ENCODE data around the gene PPP1R3E. TPM values are rescaled to one million over a fixed set of nuclear protein-coding genes. Genes with fewer than 3 reads are reported as not detected.

PPP1R3E gene
- total RNA-seq, 1 donor from 2014 or later = 15.0 TPM

DNA sequence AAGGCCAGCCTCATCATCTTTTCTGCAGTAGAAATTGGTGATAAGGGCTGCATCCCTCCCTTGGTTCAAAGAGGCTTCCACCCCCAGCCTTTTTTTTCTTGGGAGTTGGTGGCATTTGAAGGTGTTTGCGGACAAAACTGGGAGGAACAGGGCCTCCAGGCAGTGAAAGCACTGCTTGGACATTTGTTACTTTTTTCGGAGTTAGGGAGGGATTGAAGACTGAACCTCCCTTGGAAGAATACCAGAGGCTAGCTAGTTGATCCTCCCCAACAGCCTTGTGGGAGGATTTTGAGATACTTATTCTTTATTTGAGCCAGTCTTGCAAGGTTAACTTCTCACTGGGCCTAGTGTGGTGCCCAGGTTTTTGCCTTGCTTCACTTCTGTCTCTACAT, 21.8 kb upstream of the PPP1R3E start:
- no peak for DNase-seq (ENCODE audit: low read depth, low spot score)
- Mint-ChIP-seq H3K9me3 (peaks cover 4% of the 10 kb centered on the region), H3K27ac (ENCODE audit: unreplicated experiment) (no peak overlapping the region), H3K27me3 (ENCODE audit: low read depth) (peaks cover 5% of the 10 kb centered on the region), H3K4me1 (peaks cover 35% of the 10 kb centered on the region), H3K36me3 (ENCODE audit: low read depth) (peaks cover 29% of the 10 kb centered on the region), H3K4me3 (peak overlapping the region; percentile 73)
- TF ChIP-seq, protein P1, sequence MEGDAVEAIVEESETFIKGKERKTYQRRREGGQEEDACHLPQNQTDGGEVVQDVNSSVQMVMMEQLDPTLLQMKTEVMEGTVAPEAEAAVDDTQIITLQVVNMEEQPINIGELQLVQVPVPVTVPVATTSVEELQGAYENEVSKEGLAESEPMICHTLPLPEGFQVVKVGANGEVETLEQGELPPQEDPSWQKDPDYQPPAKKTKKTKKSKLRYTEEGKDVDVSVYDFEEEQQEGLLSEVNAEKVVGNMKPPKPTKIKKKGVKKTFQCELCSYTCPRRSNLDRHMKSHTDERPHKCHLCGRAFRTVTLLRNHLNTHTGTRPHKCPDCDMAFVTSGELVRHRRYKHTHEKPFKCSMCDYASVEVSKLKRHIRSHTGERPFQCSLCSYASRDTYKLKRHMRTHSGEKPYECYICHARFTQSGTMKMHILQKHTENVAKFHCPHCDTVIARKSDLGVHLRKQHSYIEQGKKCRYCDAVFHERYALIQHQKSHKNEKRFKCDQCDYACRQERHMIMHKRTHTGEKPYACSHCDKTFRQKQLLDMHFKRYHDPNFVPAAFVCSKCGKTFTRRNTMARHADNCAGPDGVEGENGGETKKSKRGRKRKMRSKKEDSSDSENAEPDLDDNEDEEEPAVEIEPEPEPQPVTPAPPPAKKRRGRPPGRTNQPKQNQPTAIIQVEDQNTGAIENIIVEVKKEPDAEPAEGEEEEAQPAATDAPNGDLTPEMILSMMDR (conservative IDR thresholded peaks at IDR 0.05) = no peak

- peaks cover 4% of the 10 kb centered on the region for H3K9me3 Mint-ChIP-seq
- peaks cover 5% of the 10 kb centered on the region for H3K27me3 Mint-ChIP-seq (ENCODE audit: low read depth)
- no peak for DNase-seq (ENCODE audit: low read depth, low spot score)
- H3K36me3 Mint-ChIP-seq (ENCODE audit: low read depth) = peaks cover 29% of the 10 kb centered on the region
- peak overlapping the region; percentile 100 for H3K4me3 Mint-ChIP-seq
- H3K4me1 Mint-ChIP-seq = peaks cover 36% of the 10 kb centered on the region
- no peak overlapping the region for H3K27ac Mint-ChIP-seq (ENCODE audit: unreplicated experiment)
- TF ChIP-seq, protein P1 (conservative IDR thresholded peaks at IDR 0.05) = no peak
Measured at GRCh38 chr14:23323838-23324454, 21.3 kb upstream of the PPP1R3E start.

GRCh38 chr14:23322568-23323517, 20.2 kb upstream of the PPP1R3E start:
- Mint-ChIP-seq H3K4me1 (peaks cover 33% of the 10 kb centered on the region), H3K36me3 (ENCODE audit: low read depth) (peaks cover 29% of the 10 kb centered on the region), H3K9me3 (peaks cover 4% of the 10 kb centered on the region), H3K27me3 (ENCODE audit: low read depth) (peaks cover 5% of the 10 kb centered on the region), H3K27ac (ENCODE audit: unreplicated experiment) (peak overlapping the region; percentile 99), H3K4me3 (peak overlapping the region; percentile 100)
- TF ChIP-seq, protein P1 (conservative IDR thresholded peaks at IDR 0.05) = no peak
- no peak for DNase-seq (ENCODE audit: low read depth, low spot score)

DNA sequence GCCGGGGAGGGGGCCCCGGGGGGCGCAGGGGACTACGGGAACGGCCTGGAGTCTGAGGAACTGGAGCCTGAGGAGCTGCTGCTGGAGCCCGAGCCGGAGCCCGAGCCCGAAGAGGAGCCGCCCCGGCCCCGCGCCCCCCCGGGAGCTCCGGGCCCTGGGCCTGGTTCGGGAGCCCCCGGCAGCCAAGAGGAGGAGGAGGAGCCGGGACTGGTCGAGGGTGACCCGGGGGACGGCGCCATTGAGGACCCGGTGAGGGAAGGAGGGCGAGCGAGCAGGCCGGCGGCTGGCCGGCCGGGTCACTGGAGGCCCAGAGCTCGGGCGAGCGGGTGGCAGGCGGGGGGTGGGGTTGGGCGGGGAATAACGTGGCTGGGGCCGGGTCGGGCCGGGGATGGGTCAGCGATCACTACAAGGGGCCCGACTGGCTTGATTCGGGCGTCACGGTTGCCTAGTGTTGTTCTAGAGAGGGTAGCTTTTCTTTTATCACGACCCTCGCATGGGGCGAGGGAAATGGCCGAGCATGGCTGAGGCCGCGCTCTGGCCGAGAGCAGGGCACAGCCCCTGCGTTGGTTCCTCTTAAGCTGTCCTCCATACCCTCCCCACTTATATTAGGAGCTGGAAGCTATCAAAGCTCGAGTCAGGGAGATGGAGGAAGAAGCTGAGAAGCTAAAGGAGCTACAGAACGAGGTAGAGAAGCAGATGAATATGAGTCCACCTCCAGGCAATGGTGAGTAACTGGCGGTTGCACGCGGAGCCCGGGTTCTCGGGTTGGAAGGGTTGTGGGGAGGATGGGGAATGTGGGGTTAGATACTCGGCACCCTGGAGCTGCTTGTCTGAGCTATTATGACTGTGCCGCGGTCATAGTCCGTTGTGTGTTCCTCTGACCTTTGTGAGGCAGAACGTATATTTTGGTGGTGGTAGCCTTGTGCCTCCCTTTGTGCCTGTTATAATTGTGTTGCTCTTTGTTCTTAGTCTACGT, 19.2 kb upstream of the PPP1R3E start:
- H3K27me3 Mint-ChIP-seq (ENCODE audit: low read depth) = peaks cover 5% of the 10 kb centered on the region
- TF ChIP-seq, protein P1 (conservative IDR thresholded peaks at IDR 0.05) = no peak
- H3K4me1 Mint-ChIP-seq = peaks cover 32% of the 10 kb centered on the region
- H3K9me3 Mint-ChIP-seq = peaks cover 4% of the 10 kb centered on the region
- peak overlapping the region; percentile 99 for H3K27ac Mint-ChIP-seq (ENCODE audit: unreplicated experiment)
- H3K36me3 Mint-ChIP-seq (ENCODE audit: low read depth) = peaks cover 29% of the 10 kb centered on the region
- DNase-seq (ENCODE audit: low read depth, low spot score) = peak; percentile 44
- H3K4me3 Mint-ChIP-seq = peak overlapping the region; percentile 100

Data from neural crest cell (in vitro differentiated cells).